SU-DHL-6 (cell line): Measurements from ENCODE around the gene OR2F2.

Experiments
- H2AFZ ChIP-seq: fragments of 200-600 bp; sonication (generic); 2 replicates; pipeline ENCODE4 v1.6.1; 2014; ENCODE audit warnings: low read depth, mild to moderate bottlenecking, moderate library complexity, mixed read lengths, antibody characterized with exemption, low read length; ENCODE audit not compliant: severe bottlenecking
- H3F3A ChIP-seq: fragments of 200-600 bp; shearing (Covaris generic); 2 replicates; pipeline ENCODE4 v1.6.0; 2016; ENCODE audit warnings: antibody characterized with exemption, mild to moderate bottlenecking; ENCODE audit not compliant: insufficient read depth
- H3K27ac ChIP-seq: fragments of 200-600 bp; sonication (generic); 2 replicates; pipeline ENCODE4 v1.5.1; 2016; ENCODE audit warnings: low read depth, mild to moderate bottlenecking, low read length, moderate library complexity, mixed read lengths
- H3K27me3 ChIP-seq: fragments of 200-600 bp; sonication (generic), shearing (Covaris generic); 2 replicates; pipeline ENCODE4 v1.6.0; 2014; ENCODE audit warnings: mild to moderate bottlenecking, low read length
- H3K36me3 ChIP-seq: fragments of 200-600 bp; sonication (generic); 2 replicates; pipeline ENCODE4 v1.6.1; 2014; ENCODE audit warnings: mild to moderate bottlenecking, low read length, mixed read lengths
- H3K4me2 ChIP-seq: fragments of 300-600, 200-600 bp; shearing (Covaris generic), sonication (generic); 2 replicates; pipeline ENCODE4 v1.6.0; 2014; ENCODE audit warnings: low read length, low read depth, mild to moderate bottlenecking; ENCODE audit not compliant: poor library complexity, severe bottlenecking
- H3K4me3 ChIP-seq: fragments of 200-600 bp; sonication (generic); 2 replicates; pipeline ENCODE4 v1.5.1; 2014; ENCODE audit warnings: antibody characterized with exemption, low read length, mild to moderate bottlenecking, mixed read lengths; ENCODE audit not compliant: insufficient read depth, poor library complexity, severe bottlenecking
- H3K79me2 ChIP-seq: fragments of 200-600 bp; sonication (generic); 2 replicates; pipeline ENCODE4 v1.6.1; 2014; ENCODE audit warnings: mild to moderate bottlenecking, low read length, moderate library complexity; ENCODE audit not compliant: insufficient read depth
- H3K9ac ChIP-seq: fragments of 200-600 bp; sonication (generic); 2 replicates; pipeline ENCODE4 v1.7.0; 2014; ENCODE audit warnings: mild to moderate bottlenecking, low read length
- H3K9me2 ChIP-seq: fragments of 200-600 bp; sonication (generic); replicated peaks from 2 replicates; pipeline ENCODE4 v1.6.1; 2014; ENCODE audit warnings: low read length; ENCODE audit not compliant: insufficient read depth
- H3K9me3 ChIP-seq: fragments of 200-600 bp; sonication (generic); 2 replicates; pipeline ENCODE4 v1.6.1; 2014; ENCODE audit warnings: low read length, mixed read lengths; ENCODE audit not compliant: insufficient read depth
- H4K20me1 ChIP-seq: fragments of 200-600 bp; sonication (generic); 2 replicates; pipeline ENCODE4 v1.6.1; 2014; ENCODE audit warnings: low read depth, mild to moderate bottlenecking, antibody characterized with exemption, low read length, moderate library complexity, mixed read lengths
- CTCF ChIP-seq: fragments of 200-600 bp; sonication (generic); IDR thresholded peaks from one replicate; pipeline ENCODE4 v1.5.1; 2017; ENCODE audit warnings: antibody characterized with exemption, mild to moderate bottlenecking, low read length, moderate library complexity; ENCODE audit not compliant: insufficient read depth, poor library complexity, severe bottlenecking
- EZH2phosphoT487 ChIP-seq: fragments of 200-600 bp; sonication (generic), shearing (Covaris generic); conservative IDR thresholded peaks from 2 replicates; pipeline ENCODE4 v1.6.1; 2018; ENCODE audit warnings: mild to moderate bottlenecking, antibody characterized with exemption, low read length, moderate library complexity, mixed read lengths

Gene OR2F2

GRCh38 chr7:143979998-143980397 is 45.0 kb downstream of the OR2F2 start:
- Histone ChIP-seq H3K36me3 (no peaks in the 10 kb centered on the region), H3K79me2 (no peaks in the 10 kb centered on the region), H4K20me1 (no peaks in the 10 kb centered on the region), H2AFZ (no peak overlapping the region), H3K27me3 (no peaks in the 10 kb centered on the region), H3K4me3 (no peak overlapping the region), H3F3A (no peaks in the 10 kb centered on the region), H3K4me2 (no peak overlapping the region), H3K9me3 (no peaks in the 10 kb centered on the region), H3K9me2 (no peaks in the 10 kb centered on the region), H3K9ac (no peak overlapping the region), H3K27ac (no peak overlapping the region)
- TF ChIP-seq EZH2phosphoT487 (no peak), CTCF (no peak)

GRCh38 chr7:143980746-143981510 is 45.9 kb downstream of the OR2F2 start:
- Histone ChIP-seq H3K27ac (no peak overlapping the region), H3K4me2 (no peak overlapping the region), H3K9me3 (no peaks in the 10 kb centered on the region), H3F3A (no peaks in the 10 kb centered on the region), H3K79me2 (no peaks in the 10 kb centered on the region), H3K9me2 (no peaks in the 10 kb centered on the region), H3K4me3 (no peak overlapping the region), H3K27me3 (no peaks in the 10 kb centered on the region), H3K36me3 (no peaks in the 10 kb centered on the region), H4K20me1 (no peaks in the 10 kb centered on the region), H3K9ac (no peak overlapping the region), H2AFZ (no peak overlapping the region)
- TF ChIP-seq CTCF (no peak), EZH2phosphoT487 (no peak)

GRCh38 chr7:143983960-143984359 is 48.9 kb downstream of the OR2F2 start:
- no peak overlapping the region for H2AFZ ChIP-seq
- H4K20me1 ChIP-seq, result no peaks in the 10 kb centered on the region
- no peaks in the 10 kb centered on the region for H3K27me3 ChIP-seq
- H3K27ac ChIP-seq, result no peak overlapping the region
- H3K4me3 ChIP-seq, result no peak overlapping the region
- H3K36me3 ChIP-seq, result no peaks in the 10 kb centered on the region
- H3K9ac ChIP-seq, result no peak overlapping the region
- no peak overlapping the region for H3K4me2 ChIP-seq
- no peaks in the 10 kb centered on the region for H3F3A ChIP-seq
- no peaks in the 10 kb centered on the region for H3K9me2 ChIP-seq
- H3K79me2 ChIP-seq, result no peaks in the 10 kb centered on the region
- TF ChIP-seq CTCF, result no peak
- no peak for TF ChIP-seq EZH2phosphoT487
- no peaks in the 10 kb centered on the region for H3K9me3 ChIP-seq
